ENCODE results near the gene PIP.
"Not testable (repeated sequence)": the region's sequence is repeated elsewhere in the genome, so short reads cannot be mapped to it uniquely, and the experiment has no call there.

Gene PIP

GRCh38 chr7:143131781-143132180 is at the start of gene PIP:
TSS of gene PIP (plus strand) at chr7:143132077. CDS start at chr7:143132117, 40 bp downstream.
- DNase-seq, result no peak

- no peak for DNase-seq
Measured at GRCh38 chr7:143085109-143085508, 46.8 kb upstream of the PIP start.

DNA sequence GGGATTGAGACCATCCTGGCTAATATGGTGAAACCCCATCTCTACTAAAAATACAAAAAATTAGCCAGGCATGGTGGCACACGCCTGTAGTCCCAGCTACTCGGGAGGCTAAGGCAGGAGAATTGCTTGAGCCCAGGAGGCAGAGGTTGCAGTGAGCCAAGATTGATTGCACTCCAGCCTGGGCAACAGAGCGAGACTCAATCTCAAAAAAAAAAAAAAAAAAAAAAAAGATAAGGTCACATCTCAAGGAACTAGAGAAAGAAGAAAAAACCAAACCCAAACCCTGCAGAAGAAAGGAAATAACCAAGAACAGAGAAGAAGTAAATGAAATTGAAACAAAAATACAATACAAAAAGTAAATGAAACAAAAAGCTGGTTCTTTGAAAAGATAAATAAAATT is 46.3 kb upstream of the PIP start:
- not testable (repeated sequence) for DNase-seq

DNA sequence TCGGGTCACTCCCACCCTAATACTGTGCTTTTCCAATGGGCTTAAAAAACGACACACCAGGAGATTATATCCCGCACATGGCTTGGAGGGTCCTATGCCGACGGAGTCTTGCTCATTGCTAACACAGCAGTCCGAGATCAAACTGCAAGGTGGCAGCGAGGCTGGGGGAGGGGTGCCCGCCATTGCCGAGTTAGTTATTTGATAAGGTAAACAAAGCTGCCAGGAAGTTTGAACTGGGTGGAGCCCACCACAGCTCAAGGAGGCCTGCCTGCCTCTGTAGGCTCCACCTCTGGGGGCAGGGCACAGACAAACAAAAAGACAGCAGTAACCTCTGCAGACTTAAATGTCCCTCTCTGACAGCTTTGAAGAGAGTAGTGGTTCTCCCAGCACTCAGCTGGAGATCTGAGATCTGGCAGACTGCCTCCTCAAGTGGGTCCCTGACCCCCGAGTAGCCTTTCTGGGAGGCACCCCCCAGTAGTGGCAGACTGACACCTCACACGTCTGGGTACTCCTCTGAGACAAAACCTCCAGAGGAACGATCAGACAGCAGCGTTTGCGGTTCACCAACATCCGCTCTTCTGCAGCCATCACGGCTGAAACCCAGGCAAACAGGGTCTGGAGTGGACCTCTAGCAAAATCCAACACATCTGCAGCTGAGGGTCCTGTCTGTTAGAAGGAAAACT is 43.2 kb upstream of the PIP start:
- DNase-seq, result not testable (repeated sequence)

DNA sequence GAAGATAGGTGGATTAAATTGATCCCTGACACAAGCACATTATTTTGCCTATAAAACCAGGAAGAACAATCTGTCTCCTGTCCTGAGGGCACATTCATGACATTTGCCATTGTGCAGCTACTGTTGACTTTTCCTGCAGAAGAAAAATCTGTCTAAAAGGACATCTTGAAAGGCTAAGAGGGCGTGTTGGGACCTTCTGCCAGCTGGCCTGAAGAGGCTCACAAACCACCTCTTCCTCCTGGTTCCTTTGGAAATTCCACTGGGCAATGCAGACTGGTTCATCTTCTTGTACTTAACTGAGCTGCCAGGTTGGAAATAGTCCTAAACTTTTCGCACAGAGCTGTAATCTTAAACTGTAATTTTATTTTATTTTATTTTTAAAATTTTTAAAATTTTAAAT is 35.7 kb upstream of the PIP start:
- DNase-seq, result no peak

DNA sequence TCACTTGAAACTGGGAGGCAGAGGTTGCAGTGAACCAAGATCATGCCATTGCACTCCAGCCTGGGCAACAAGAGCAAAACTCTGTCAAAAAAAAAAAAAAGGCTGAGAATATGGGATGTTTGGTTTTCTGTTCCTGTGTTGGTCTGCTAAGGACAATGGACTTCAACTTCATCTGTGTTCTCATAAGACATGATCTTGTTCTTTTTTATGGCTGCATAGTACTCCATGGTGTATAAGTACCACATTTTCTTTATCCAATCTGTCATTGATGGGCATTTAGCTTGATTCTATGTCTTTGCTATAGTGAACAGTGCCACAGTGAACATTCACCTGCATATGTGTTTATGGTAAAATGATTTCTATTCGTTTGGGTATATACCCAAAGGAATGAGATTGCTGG is 32.3 kb upstream of the PIP start:
- not testable (repeated sequence) for DNase-seq

GRCh38 chr7:143104759-143105158 is 27.1 kb upstream of the PIP start:
- DNase-seq, result no peak

GRCh38 chr7:143108019-143108418 is 23.9 kb upstream of the PIP start:
- DNase-seq, result not testable (repeated sequence)

DNA sequence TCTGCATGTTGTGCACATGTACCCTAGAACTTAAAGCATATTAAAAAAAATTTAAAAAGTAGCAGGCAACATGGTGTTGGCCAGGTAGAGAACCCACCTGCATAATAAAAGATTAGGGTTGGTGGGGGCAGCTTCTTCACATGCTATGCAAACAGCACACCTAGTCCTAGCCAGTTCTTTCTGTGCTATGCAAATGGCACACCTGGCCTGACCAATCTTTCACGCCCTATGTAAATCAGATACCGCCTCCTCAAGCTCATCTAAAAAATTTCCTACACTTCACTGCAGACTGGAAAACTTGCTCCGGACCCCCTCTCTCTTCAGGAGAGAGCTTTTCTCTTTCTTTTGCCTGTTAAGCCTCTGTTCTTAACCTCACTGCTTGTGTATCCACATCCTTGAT is 14.5 kb upstream of the PIP start:
- DNase-seq, result no peak

DNA sequence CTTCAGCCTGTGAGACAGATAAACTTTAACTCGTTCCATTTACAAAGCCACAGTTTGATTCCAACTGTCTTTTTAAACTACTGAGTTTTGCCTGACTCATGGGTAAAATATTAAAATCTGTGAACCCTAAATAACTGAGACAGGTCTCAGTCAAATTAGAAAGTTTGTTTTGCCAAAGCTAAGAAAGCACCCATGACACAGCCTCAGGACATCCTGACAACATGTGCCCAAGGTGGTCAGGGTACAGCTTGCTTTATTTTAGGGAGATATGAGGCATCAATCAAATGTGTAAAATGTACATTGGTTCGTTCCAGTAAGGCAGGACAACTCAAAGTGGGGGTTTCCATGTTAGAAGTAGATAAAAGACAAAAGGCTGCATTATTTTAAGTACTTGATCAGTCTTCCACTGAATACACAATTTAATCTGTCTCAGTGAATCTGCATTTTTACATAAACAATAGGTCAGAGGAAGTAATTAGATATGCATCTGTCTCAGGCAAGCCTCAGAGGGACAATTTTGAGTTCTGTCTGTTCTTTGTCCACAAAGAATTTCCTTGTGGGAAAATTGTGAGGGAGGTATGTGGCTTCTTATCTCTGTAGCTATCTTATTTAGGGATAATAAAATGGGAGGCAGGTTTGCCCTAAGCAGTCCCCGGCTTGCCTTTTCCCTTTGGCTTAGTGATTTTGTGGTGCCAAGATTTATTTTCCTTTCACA is 11.0 kb upstream of the PIP start:
- DNase-seq, result no peak

GRCh38 chr7:143123326-143123725 is 8.6 kb upstream of the PIP start:
- not testable (repeated sequence) for DNase-seq

GRCh38 chr7:143126146-143126545 is 5.7 kb upstream of the PIP start:
- DNase-seq, result no peak

- DNase-seq, result no peak
Measured at GRCh38 chr7:143129051-143129450, 2.8 kb upstream of the PIP start.

DNA sequence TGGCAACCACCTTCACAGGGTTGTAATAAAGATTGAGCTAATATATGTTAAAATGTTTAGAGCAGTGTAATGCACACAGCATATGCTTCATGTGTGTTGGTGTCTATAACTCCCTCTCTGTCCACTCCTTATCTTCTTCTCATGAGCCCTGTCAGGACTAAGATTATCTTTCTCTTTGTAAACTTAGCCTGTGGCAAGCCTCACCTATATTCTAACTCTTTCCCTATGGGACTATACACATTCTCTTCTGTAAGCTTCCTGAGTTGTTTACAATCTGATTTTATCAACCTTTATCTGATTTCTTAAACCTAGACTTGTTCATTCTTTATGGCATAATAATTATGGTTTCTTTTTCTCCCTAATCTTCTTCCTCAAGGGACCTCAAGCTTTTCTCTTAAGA is 2.4 kb upstream of the PIP start:
- DNase-seq, result no peak

DNA sequence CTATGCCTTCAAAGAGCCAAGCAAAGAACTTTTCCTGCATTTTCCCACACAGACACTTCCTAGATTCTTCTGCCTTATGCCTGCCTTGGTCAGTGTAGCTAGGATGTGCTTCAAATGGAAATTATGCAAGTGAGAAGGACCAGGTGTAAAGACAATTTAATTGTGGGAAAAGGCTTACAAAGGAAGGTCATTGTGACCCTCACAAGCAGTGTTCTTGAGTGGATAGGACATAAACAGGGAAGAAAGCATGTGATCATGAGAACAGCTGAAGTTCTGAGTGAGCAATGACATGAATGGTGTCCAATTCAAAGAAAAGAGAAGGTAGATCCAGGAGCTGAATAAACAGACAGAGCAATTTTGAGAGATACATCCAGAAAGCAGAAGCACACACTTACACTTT is 1.3 kb upstream of the PIP start:
- no peak for DNase-seq

DNA sequence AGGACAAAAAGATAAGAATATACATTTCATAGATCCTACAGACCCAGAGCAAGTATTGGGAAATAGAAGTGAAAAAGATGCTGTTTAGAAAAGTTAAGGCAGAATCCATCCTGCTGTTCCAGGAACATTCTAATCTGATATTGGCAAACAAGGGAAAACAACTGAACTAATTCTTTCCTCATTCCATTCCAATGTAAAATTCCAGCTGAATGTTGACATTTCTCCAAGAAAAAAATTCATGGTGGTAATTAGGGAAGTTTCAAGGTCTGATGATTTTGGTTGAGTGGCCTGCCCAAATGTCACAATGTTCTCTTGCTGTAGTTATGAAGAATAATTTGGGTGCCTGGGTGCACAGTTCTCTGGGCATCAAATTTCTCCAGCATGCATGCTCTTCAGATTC is 15.2 kb downstream of the PIP start:
- no peak for DNase-seq

- DNase-seq, result no peak
Measured at GRCh38 chr7:143148050-143148449, 16.2 kb downstream of the PIP start.

DNA sequence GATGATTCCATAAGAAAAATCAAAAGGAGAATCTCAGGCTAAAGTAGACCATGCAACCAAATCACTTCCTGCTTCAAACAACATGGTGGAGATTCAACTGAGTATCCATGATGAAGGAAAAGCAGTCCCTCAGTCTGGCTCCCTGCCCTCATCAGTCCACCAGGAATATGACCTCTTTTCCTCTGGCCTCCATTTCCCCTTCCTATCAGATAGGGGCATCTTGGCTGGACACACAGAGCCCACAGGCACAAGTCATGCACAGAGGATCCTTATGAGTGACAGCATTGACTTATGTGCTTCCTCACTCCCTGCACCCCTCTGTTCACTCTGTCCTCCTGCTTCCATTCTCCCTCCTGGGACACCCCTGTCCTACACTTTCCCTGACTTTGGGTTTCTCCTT is 16.8 kb downstream of the PIP start:
- DNase-seq, result no peak

DNA sequence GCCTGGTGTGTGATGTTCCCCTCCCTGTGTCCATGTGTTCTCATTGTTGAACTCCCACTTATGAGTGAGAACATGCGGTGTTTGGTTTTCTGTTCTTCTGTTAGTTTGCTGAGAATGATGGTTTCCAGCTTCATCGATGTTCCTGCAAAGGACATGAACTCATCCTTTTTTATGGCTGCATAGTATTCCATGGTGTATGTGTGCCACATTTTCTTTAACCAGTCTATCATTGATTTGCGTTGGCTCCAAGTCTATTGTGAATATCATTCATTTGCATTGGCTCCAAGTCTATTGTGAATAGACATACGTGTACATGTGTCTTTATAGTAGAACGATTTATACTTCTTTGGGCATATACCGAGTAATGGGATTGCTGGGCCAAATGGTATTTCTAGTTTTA is 18.8 kb downstream of the PIP start:
- DNase-seq, result not testable (repeated sequence)

- not testable (repeated sequence) for DNase-seq
Measured at GRCh38 chr7:143158617-143159016, 26.7 kb downstream of the PIP start.

GRCh38 chr7:143171697-143172096 is 39.8 kb downstream of the PIP start:
- DNase-seq, result no peak

DNA sequence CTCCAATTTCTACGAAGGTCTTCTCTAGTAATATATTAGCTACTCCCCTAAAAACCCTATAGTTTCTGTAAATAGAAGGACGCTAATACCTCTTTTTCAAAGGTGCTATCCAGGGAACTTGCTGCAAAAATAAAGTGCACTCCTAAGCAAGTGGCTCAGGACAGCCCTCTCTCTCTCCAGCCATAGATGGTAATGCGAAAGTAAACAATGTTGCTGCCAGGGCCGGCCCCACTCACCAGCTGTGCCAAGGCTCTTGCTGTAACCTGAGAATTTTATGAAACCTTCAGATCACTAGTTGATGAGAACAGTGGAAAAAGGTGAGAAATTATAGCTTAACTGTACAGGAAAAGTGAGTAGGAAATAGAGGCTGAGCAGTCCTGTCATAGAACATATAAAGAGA is 40.5 kb downstream of the PIP start:
- DNase-seq, result no peak

DNA sequence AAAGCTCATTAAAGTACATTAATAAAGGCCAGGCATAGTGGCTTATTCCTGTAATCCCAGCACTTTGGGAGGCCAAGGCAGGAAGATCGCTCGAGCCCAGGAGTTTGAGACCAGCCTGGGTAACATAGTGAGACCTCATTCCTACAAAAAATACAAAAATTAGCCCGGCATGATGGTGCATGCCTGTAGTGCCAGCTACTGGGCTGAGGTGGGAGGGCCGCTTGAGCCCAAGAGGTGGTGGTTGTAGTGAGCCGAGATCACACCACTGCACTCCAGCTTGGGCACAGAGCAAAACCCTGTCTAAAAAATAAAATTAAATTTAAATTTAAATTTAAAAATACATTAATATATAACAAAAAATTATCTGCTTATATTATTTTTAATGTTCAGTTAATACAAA is 44.3 kb downstream of the PIP start:
- DNase-seq, result no peak

GRCh38 chr7:143177374-143178119 is 45.7 kb downstream of the PIP start:
- DNase-seq, result no peak

All from activated T-cell treated with anti-CD3 and anti-CD28 coated beads for 4 hours (primary cell).